HG03064 (cell line): ENCODE measurements around the gene ARHGEF7.

Experiments
- ATAC-seq: cut with Tn5 transposase; IDR thresholded peaks from one replicate; pipeline ENCODE4 v1.9.1; 2021; ENCODE audit warnings: low read depth; ENCODE audit not compliant: unreplicated experiment

Gene ARHGEF7

GRCh38 chr13:111267205-111267604, 152.1 kb downstream of the ARHGEF7 start:
- ATAC-seq, result no peak

- ATAC-seq, result no peak
Measured at GRCh38 chr13:111267784-111268183, 152.7 kb downstream of the ARHGEF7 start.

GRCh38 chr13:111269508-111269907, 154.4 kb downstream of the ARHGEF7 start:
- no peak for ATAC-seq

- ATAC-seq, result no peak
Measured at GRCh38 chr13:111270126-111270525, 155.0 kb downstream of the ARHGEF7 start.

- ATAC-seq, result no peak
Measured at GRCh38 chr13:111270765-111271698, 155.9 kb downstream of the ARHGEF7 start.

GRCh38 chr13:111272117-111272516, 157.0 kb downstream of the ARHGEF7 start:
- no peak for ATAC-seq

GRCh38 chr13:111275382-111275781, 160.3 kb downstream of the ARHGEF7 start:
- ATAC-seq, result no peak

GRCh38 chr13:111275995-111276618, 161.0 kb downstream of the ARHGEF7 start:
- ATAC-seq, result no peak

GRCh38 chr13:111278258-111278657, 163.1 kb downstream of the ARHGEF7 start:
- ATAC-seq, result no peak

- ATAC-seq, result no peak
Measured at GRCh38 chr13:111278743-111279652, 163.9 kb downstream of the ARHGEF7 start.

GRCh38 chr13:111280226-111280625, 165.1 kb downstream of the ARHGEF7 start:
- no peak for ATAC-seq

GRCh38 chr13:111280681-111281585, 165.8 kb downstream of the ARHGEF7 start:
- no peak for ATAC-seq

GRCh38 chr13:111281751-111282311, 166.7 kb downstream of the ARHGEF7 start:
- no peak for ATAC-seq

- no peak for ATAC-seq
Measured at GRCh38 chr13:111282425-111282824, 167.3 kb downstream of the ARHGEF7 start.

- ATAC-seq, result no peak
Measured at GRCh38 chr13:111282997-111283396, 167.9 kb downstream of the ARHGEF7 start.

- no peak for ATAC-seq
Measured at GRCh38 chr13:111283457-111283856, 168.3 kb downstream of the ARHGEF7 start.

- ATAC-seq, result no peak
Measured at GRCh38 chr13:111283991-111284390, 168.9 kb downstream of the ARHGEF7 start.

GRCh38 chr13:111284565-111284964, 169.5 kb downstream of the ARHGEF7 start:
- ATAC-seq, result no peak

GRCh38 chr13:111286162-111286561, 171.1 kb downstream of the ARHGEF7 start:
- ATAC-seq, result no peak
